A673 (cell line): Measurements from ENCODE around the gene TMEM132C. TPM values are rescaled to one million over a fixed set of nuclear protein-coding genes. Genes with fewer than 3 reads are reported as not detected.

ENCODE experiments used
- BruUV-seq: library from RNA; stranded (reverse); fragments of 400-500 nt; replicated peaks from 2 replicates; lab custom pipeline; 2021; lab: Mats Ljungman, UMichigan
- CTCF ChIA-PET: fragments of 300-600 bp; sonication (Branson Sonifier 250); formaldehyde crosslinking; loops from one replicate; lab custom pipeline; 2022; ENCODE audit warnings: antibody characterized with exemption; lab: Charles Lee
- POLR2A ChIA-PET: fragments of 300-600 bp; sonication (Branson Sonifier 250); formaldehyde crosslinking; loops from one replicate; lab custom pipeline; 2022; ENCODE audit warnings: antibody characterized with exemption; ENCODE audit not compliant: low non-redundant PET; lab: Charles Lee
- DNase-seq: peaks from one replicate; pipeline ENCODE4 v3.0.0-alpha.2; 2015; ENCODE audit warnings: low spot score
- H3K27ac ChIP-seq: fragments of 200-600 bp; sonication (generic); 2 replicates; pipeline ENCODE4 v1.5.1; 2016; ENCODE audit warnings: mixed run types, low read depth, mild to moderate bottlenecking, mixed read lengths, antibody characterized with exemption, low read length; ENCODE audit not compliant: poor library complexity, severe bottlenecking
- H3K27me3 ChIP-seq: fragments of 200-600 bp; sonication (generic); replicated peaks from 2 replicates; pipeline ENCODE4 v1.6.1; 2017; ENCODE audit warnings: mixed run types, low read depth, mild to moderate bottlenecking, mixed read lengths, antibody characterized with exemption, low read length; ENCODE audit not compliant: insufficient read depth, poor library complexity
- H3K36me3 ChIP-seq: fragments of 200-600 bp; sonication (generic); 2 replicates; pipeline ENCODE4 v1.6.1; 2016; ENCODE audit warnings: mixed run types, mild to moderate bottlenecking, mixed read lengths, antibody characterized with exemption, low read length; ENCODE audit not compliant: insufficient read depth, poor library complexity, severe bottlenecking
- H3K4me1 ChIP-seq: fragments of 200-600 bp; sonication (generic); 2 replicates; pipeline ENCODE4 v1.6.1; 2017; ENCODE audit warnings: mixed run types, mild to moderate bottlenecking, mixed read lengths, antibody characterized with exemption, low read length; ENCODE audit not compliant: insufficient read depth, poor library complexity, severe bottlenecking
- H3K4me3 ChIP-seq: fragments of 200-600 bp; sonication (generic); 2 replicates; pipeline ENCODE4 v1.5.1; 2016; ENCODE audit warnings: low read depth, mixed run types, mild to moderate bottlenecking, mixed read lengths, low read length; ENCODE audit not compliant: poor library complexity, severe bottlenecking
- H3K9me3 ChIP-seq: fragments of 200-600 bp; sonication (generic); 2 replicates; pipeline ENCODE4 v1.6.1; 2016; ENCODE audit warnings: mixed run types, low read depth, mild to moderate bottlenecking, mixed read lengths, antibody characterized with exemption, low read length; ENCODE audit not compliant: poor library complexity, severe bottlenecking
- EZH2 ChIP-seq: fragments of 200-600 bp; sonication (generic); IDR thresholded peaks from 2 replicates; pipeline ENCODE4 v1.6.1; 2017; ENCODE audit warnings: borderline replicate concordance, low read depth, mild to moderate bottlenecking, mixed read lengths, antibody characterized with exemption, low read length; ENCODE audit not compliant: poor library complexity, severe bottlenecking
- intact Hi-C: fragments of 100-400 bp; cut with micrococcal nuclease; formaldehyde crosslinking; loops from one replicate; pipeline ENCODE4 v1.10.0; 2022; ENCODE audit not compliant: unreplicated experiment
- total RNA-seq: library from RNA; stranded (reverse); gene quantifications from 2 replicates; pipeline ENCODE4 v1.2.3, GENCODE V29; 2021
- TF ChIP-seq, protein P1 (sequence below): fragments of 300-800, 200-600 bp; sonication (generic); conservative IDR thresholded peaks from 2 replicates; pipeline ENCODE4 v1.5.1; 2017; ENCODE audit warnings: low read depth, mild to moderate bottlenecking, antibody characterized with exemption, low read length, moderate library complexity, mixed read lengths

TMEM132C gene
- total RNA-seq, 1 experiment from 2014 or later: not detected

DNA sequence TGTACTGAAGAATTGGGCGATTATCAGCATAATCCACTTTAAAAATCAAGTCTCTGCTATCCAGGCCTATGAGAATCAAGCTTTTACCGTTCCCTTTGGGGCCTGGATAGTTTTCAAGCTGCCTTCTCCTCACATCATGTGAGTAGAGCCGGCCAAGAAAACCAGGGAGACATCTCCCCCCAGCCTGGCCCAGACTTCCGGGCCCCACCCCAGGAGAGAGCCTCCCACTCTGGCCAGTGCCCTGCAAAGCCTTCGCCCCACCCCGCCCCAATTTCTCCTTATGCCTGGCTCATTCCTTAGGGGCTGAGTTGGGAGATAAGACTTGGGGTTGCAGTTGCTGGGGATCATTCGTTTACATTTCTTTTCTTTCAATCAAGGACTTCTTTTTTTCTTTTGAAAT lies 1.4 kb upstream of the TMEM132C start:
- POLR2A ChIA-PET: no interaction called here
- Histone ChIP-seq H3K27me3 (peaks cover 50% of the 10 kb centered on the region), H3K4me3 (no peak overlapping the region), H3K9me3 (no peaks in the 10 kb centered on the region), H3K4me1 (no peaks in the 10 kb centered on the region), H3K27ac (no peak overlapping the region), H3K36me3 (no peaks in the 10 kb centered on the region)
- CTCF ChIA-PET: no interaction called here
- BruUV-seq: no TSS peak
- DNase-seq: no peak
- intact Hi-C loops: no loop called here
- TF ChIP-seq, protein P1, sequence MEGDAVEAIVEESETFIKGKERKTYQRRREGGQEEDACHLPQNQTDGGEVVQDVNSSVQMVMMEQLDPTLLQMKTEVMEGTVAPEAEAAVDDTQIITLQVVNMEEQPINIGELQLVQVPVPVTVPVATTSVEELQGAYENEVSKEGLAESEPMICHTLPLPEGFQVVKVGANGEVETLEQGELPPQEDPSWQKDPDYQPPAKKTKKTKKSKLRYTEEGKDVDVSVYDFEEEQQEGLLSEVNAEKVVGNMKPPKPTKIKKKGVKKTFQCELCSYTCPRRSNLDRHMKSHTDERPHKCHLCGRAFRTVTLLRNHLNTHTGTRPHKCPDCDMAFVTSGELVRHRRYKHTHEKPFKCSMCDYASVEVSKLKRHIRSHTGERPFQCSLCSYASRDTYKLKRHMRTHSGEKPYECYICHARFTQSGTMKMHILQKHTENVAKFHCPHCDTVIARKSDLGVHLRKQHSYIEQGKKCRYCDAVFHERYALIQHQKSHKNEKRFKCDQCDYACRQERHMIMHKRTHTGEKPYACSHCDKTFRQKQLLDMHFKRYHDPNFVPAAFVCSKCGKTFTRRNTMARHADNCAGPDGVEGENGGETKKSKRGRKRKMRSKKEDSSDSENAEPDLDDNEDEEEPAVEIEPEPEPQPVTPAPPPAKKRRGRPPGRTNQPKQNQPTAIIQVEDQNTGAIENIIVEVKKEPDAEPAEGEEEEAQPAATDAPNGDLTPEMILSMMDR: no peak
- no peak for TF ChIP-seq EZH2

DNA sequence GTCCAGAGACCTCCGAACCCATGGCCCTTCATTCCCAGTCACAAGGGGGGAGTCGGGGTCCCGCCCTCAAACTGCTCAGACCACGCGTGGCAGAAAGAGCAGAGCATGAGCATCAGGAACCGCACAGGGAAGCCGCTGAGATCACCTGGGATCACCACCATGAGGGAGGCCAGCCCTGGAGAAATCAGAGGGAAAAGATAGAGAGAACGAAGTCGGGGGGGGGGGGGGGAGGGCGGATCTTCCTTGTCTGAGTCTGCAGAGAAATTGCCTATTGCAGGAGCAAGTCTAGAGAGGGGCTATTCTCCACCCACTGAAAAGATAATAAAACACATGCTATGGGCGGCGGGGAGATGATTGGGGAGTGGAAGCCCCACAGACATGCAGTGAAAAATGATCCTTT lies 884 bp upstream of the TMEM132C start:
- ChIA-PET POLR2A (no interaction called here), CTCF (no interaction called here)

DNA sequence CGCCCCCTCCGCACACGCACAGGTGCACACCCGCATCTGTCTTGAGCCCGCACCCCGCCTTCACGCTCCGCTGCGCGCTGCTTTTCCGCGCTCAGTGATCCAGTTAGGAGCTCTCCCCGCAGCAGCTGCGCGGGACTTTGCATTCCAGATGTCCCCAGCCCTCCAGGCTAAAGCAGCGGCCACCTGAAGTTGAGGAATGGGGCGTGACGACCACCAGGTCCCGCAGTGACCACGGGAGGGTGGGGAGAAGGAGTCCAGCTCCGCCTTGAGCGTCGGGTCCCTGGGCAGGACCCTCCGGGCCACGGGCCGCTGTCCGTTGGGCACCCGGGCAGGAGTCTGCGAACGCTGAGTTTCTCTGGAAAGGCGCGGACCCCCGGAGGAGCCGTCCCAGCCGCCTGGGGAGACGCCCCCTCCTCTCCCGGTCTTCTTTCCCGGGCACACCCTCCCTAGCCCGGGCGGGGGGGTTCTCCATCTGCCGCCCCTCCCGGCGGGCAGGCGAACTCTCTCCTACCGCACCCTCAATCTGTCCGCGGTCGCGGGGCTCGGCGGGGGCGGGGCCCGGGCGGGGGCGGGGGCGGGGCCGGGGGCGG lies 334 bp upstream of the TMEM132C start:
- CTCF ChIA-PET: no interaction called here

More for the DNA sequence above, 884 bp upstream of the TMEM132C start:
- no peak for DNase-seq
- no peaks in the 10 kb centered on the region for H3K36me3 ChIP-seq
- peaks cover 50% of the 10 kb centered on the region for H3K27me3 ChIP-seq
- no TSS peak for BruUV-seq
- H3K27ac ChIP-seq: no peak overlapping the region
- no peaks in the 10 kb centered on the region for H3K9me3 ChIP-seq
- TF ChIP-seq, protein P1: no peak
- TF ChIP-seq EZH2: no peak
- intact Hi-C loops: no loop called here
- H3K4me1 ChIP-seq: no peaks in the 10 kb centered on the region
- H3K4me3 ChIP-seq: no peak overlapping the region

More for the DNA sequence above, 334 bp upstream of the TMEM132C start:
- Histone ChIP-seq H3K4me1 (no peaks in the 10 kb centered on the region), H3K27ac (no peak overlapping the region), H3K4me3 (no peak overlapping the region), H3K36me3 (no peaks in the 10 kb centered on the region), H3K9me3 (no peaks in the 10 kb centered on the region), H3K27me3 (peaks cover 50% of the 10 kb centered on the region)
- intact Hi-C loops: no loop called here
- no TSS peak for BruUV-seq
- no peak for DNase-seq
- TF ChIP-seq, protein P1: no peak
- TF ChIP-seq EZH2: no peak
- POLR2A ChIA-PET: no interaction called here
